MM.1S (cell line): ENCODE results near the gene SLC35A2.

ENCODE experiments used
- EZH2 ChIP-seq: fragments of 300-600 bp; sonication (generic); optimal IDR thresholded peaks from 2 replicates; pipeline ENCODE3; 2017; ENCODE audit warnings: low read depth, mild to moderate bottlenecking, antibody characterized with exemption, low read length, mixed read lengths
- TF ChIP-seq, protein P1 (sequence below): fragments of 300-600 bp; sonication (generic); IDR thresholded peaks from 2 replicates; pipeline ENCODE4 v1.5.1; 2016; ENCODE audit warnings: antibody characterized with exemption, low read length, mixed read lengths

DNA sequence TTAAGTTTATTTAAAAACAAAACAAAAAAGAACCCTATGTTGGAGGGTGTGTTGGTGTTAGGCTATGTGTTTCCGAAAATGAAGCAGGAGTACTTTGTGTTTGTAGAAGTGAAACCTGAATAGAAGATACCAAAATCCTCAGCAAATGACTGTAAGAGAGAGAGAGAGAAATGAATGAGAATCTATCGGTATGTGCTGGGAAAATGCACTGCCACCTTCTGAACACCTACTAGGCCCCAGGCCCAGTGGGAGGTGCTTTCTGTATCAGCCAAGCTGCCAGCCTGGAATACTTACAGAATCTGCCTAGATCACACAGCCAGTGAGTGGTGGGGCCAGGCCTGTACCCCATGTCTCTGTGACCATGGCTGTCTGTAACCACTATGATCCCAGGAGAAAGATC is 22.3 kb upstream of the SLC35A2 start:
- TF ChIP-seq, protein P1, sequence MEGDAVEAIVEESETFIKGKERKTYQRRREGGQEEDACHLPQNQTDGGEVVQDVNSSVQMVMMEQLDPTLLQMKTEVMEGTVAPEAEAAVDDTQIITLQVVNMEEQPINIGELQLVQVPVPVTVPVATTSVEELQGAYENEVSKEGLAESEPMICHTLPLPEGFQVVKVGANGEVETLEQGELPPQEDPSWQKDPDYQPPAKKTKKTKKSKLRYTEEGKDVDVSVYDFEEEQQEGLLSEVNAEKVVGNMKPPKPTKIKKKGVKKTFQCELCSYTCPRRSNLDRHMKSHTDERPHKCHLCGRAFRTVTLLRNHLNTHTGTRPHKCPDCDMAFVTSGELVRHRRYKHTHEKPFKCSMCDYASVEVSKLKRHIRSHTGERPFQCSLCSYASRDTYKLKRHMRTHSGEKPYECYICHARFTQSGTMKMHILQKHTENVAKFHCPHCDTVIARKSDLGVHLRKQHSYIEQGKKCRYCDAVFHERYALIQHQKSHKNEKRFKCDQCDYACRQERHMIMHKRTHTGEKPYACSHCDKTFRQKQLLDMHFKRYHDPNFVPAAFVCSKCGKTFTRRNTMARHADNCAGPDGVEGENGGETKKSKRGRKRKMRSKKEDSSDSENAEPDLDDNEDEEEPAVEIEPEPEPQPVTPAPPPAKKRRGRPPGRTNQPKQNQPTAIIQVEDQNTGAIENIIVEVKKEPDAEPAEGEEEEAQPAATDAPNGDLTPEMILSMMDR: no peak
- TF ChIP-seq EZH2: no peak
